Stomach (tissue), 9 donors: ENCODE measurements around the gene ALK. TPM values are rescaled to one million over a fixed set of nuclear protein-coding genes. Genes with fewer than 3 reads are reported as not detected.

Source experiments
- DNase-seq, 2 donors: peaks; one replicate each; pipeline versions ENCODE4 v3.0.0 to v3.0.0-alpha.2; 2013 to 2019
- H3K27ac ChIP-seq, 5 donors: fragments of 200-600 bp in 4 of 5; sonication (generic) in 4 of 5; one replicate each; pipeline ENCODE4 v1.5.1; 2013 to 2019; ENCODE audit warnings: mild to moderate bottlenecking in 1 of 5, moderate library complexity in 1 of 5
- H3K27me3 ChIP-seq, 3 donors: fragments of 200-600 bp; sonication (generic); one replicate each; pipeline ENCODE4 v1.5.1; 2017 to 2019; ENCODE audit warnings: mixed run types in 1 of 3
- H3K36me3 ChIP-seq, 4 donors: fragments of 200-600 bp; sonication (generic); 1 replicate in 3 of 4; 2 replicates in 1 of 4; pipeline ENCODE4 v1.5.1; 2016 to 2019
- H3K4me1 ChIP-seq, 4 donors: fragments of 200-600 bp; sonication (generic); one replicate each; pipeline ENCODE4 v1.5.1; 2016 to 2019
- H3K4me3 ChIP-seq, 4 donors: fragments of 200-600 bp; sonication (generic) in 3 of 4; one replicate each; pipeline ENCODE4 v1.5.1; 2016 to 2019; ENCODE audit warnings: mild to moderate bottlenecking in 1 of 4
- H3K9me3 ChIP-seq, 4 donors: fragments of 200-600 bp; sonication (generic); one replicate each; pipeline ENCODE4 v1.5.1; 2016 to 2019
- CTCF ChIP-seq, 7 experiments: fragments of 450-650 bp in 4 of 7; fragments of 200-600 bp in 3 of 7; sonication (generic) in 3 of 7; IDR thresholded peaks; one replicate each; pipeline ENCODE4 v1.5.1; 2016 to 2019; ENCODE audit warnings: antibody characterized with exemption in 7 of 7, control low read depth in 2 of 7, mild to moderate bottlenecking in 1 of 7
- EP300 ChIP-seq: sonication (generic); formaldehyde crosslinking; IDR thresholded peaks from one replicate; pipeline ENCODE4 v1.6.1; 2017; ENCODE audit warnings: antibody characterized with exemption
- POLR2A ChIP-seq, 4 donors: fragments of 450-650 bp; IDR thresholded peaks; one replicate each; pipeline ENCODE4 v1.6.1; 2016; ENCODE audit warnings: antibody characterized with exemption in 4 of 4, control low read depth in 2 of 4, mild to moderate bottlenecking in 1 of 4, moderate library complexity in 1 of 4
- POLR2AphosphoS5 ChIP-seq, 3 donors: sonication (generic); formaldehyde crosslinking; IDR thresholded peaks; one replicate each; pipeline ENCODE4 v1.6.1; 2016; ENCODE audit warnings: antibody characterized with exemption in 3 of 3
- WGBS, 5 donors: extraction: QIAGEN DNeasy Blood & Tissue Kit in 3 of 5; methylation state at CpG; one replicate each; pipeline versions ENCODE4 v1.1.5 to v1.1.7; 2013 to 2018; 5-methylcytosine and 5-hydroxymethylcytosine counted together
- intact Hi-C: fragments of 100-400 bp; cut with DNase I; formaldehyde crosslinking; loops from one replicate; pipeline ENCODE4 v1.15.1; 2023; ENCODE audit warnings: low total_unique reads
- polyA plus RNA-seq, 3 donors: library from polyadenylated mRNA; stranded (reverse); fragments of 200-250 nt; gene quantifications; one replicate each; pipeline ENCODE4 v1.2.3, GENCODE V29; 2013
- total RNA-seq, 5 donors: library from RNA; depleted of rRNA; stranded (reverse); fragments of >200 nt; gene quantifications; one replicate each; pipeline versions ENCODE4 v1.1.0 to v1.2.3, GENCODE V29; 2014 to 2016
- donor health status: healthy with polysubstance abuse.
- donor health status: Bipolar disorder and iron deficiency.
- donor health status: healthy.

The ALK gene
- total and polyA plus RNA-seq, 8 donors = 0.13 to 0.92 TPM; not detected in 6

DNA sequence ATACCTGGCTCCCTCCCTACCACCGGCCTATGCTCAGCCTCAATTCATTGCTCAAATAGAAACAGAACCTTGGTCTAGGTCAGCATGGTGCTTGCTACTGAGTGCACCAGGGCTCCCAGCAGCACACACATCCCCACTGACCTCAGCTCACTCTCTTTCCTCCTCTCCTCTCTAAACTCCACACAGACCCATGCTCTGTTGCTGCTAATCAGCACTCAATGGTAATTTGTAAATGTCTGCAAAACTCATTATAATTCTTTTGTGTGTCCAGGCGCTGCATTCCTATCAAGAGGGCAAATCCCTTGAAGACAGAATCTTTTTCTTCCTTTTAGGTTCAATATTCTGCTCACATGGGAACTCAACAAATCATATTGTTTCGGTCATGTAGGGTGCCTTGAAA is 424.0 kb downstream of the ALK start:
- DNase-seq = peak in 1 of 2 donors; percentile 7
- no peak overlapping the region for H3K4me3 ChIP-seq
- peaks cover 0 to 6% (median 0%) of the 10 kb centered on the region in 3 donors for H3K27me3 ChIP-seq
- no peaks in the 10 kb centered on the region for H3K36me3 ChIP-seq
- peaks cover 0 to 6% (median 0%) of the 10 kb centered on the region in 4 donors for H3K4me1 ChIP-seq
- 85 to 98% (median 92%) methylated on average over 3 of the region's 3 CpGs for WGBS, 5 donors
- TF ChIP-seq POLR2AphosphoS5 (IDR thresholded peaks at IDR 0.05) (no peak), EP300 (no peak), POLR2A (IDR thresholded peaks at IDR 0.05) (no peak), CTCF (IDR thresholded peaks at IDR 0.05) (no peak)
- intact Hi-C loops = no loop called here
- H3K27ac ChIP-seq = no peak overlapping the region
- H3K9me3 ChIP-seq = no peaks in the 10 kb centered on the region

- TF ChIP-seq EP300 (no peak), CTCF (IDR thresholded peaks at IDR 0.05) (no peak)
- no peak overlapping the region for H3K4me3 ChIP-seq
- 47 to 63% (median 55%) methylated on average over 1 of the region's 1 CpG for WGBS, 5 donors
- intact Hi-C loops = no loop called here
- H3K4me1 ChIP-seq = peaks cover 0 to 6% (median 0%) of the 10 kb centered on the region in 4 donors
- no peak for DNase-seq
- peaks cover 0 to under 1% (median 0%) of the 10 kb centered on the region in 3 donors for H3K27me3 ChIP-seq
- no peaks in the 10 kb centered on the region for H3K36me3 ChIP-seq
- H3K9me3 ChIP-seq = no peaks in the 10 kb centered on the region
- no peak overlapping the region for H3K27ac ChIP-seq
Observed at GRCh38 chr2:29496198-29496597, 425.2 kb downstream of the ALK start.

GRCh38 chr2:29495536-29496060 is 425.8 kb downstream of the ALK start:
- H3K4me3 ChIP-seq = no peak overlapping the region
- no peaks in the 10 kb centered on the region for H3K27me3 ChIP-seq
- intact Hi-C loops = no loop called here
- no peak for DNase-seq
- no peak for TF ChIP-seq POLR2A (IDR thresholded peaks at IDR 0.05)
- no peak for TF ChIP-seq EP300
- TF ChIP-seq CTCF (IDR thresholded peaks at IDR 0.05) = no peak
- no peak for TF ChIP-seq POLR2AphosphoS5 (IDR thresholded peaks at IDR 0.05)
- no peak overlapping the region for H3K27ac ChIP-seq
- H3K4me1 ChIP-seq = peaks cover 0 to 6% (median 0%) of the 10 kb centered on the region in 4 donors
- H3K36me3 ChIP-seq = no peaks in the 10 kb centered on the region
- H3K9me3 ChIP-seq = no peaks in the 10 kb centered on the region
- WGBS, 5 donors = 44 to 70% (median 66%) methylated on average over 4 of the region's 4 CpGs

GRCh38 chr2:29495068-29495467 is 426.3 kb downstream of the ALK start:
- Histone ChIP-seq H3K4me1 (peaks cover 0 to 6% (median 0%) of the 10 kb centered on the region in 4 donors), H3K36me3 (no peaks in the 10 kb centered on the region), H3K27ac (no peak overlapping the region), H3K9me3 (no peaks in the 10 kb centered on the region), H3K4me3 (no peak overlapping the region), H3K27me3 (no peaks in the 10 kb centered on the region)
- WGBS, 5 donors = 51 to 68% (median 58%) methylated on average over 5 to 6 of the region's 6 CpGs
- peak in 1 of 2 donors; percentile 26 for DNase-seq
- no peak for TF ChIP-seq POLR2AphosphoS5 (IDR thresholded peaks at IDR 0.05)
- TF ChIP-seq POLR2A (IDR thresholded peaks at IDR 0.05) = no peak
- TF ChIP-seq CTCF (IDR thresholded peaks at IDR 0.05) = no peak
- TF ChIP-seq EP300 = no peak
- intact Hi-C loops = no loop called here
